Lower lobe of right lung (tissue), 2 donors: ENCODE measurements around the gene ZNF827. TPM values are rescaled to one million over a fixed set of nuclear protein-coding genes. Genes with fewer than 3 reads are reported as not detected.

ENCODE experiments used
- ATAC-seq, 2 donors: fragments of 200-7000 bp; cut with Tn5 transposase; one replicate each; pipeline ENCODE4 v1.9.1; 2020 to 2022; ENCODE audit warnings: mild to moderate bottlenecking in 2 of 2, moderate library complexity in 2 of 2
- DNase-seq: peaks from one replicate; pipeline ENCODE4 v3.0.0-alpha.2; 2020
- H3K27ac ChIP-seq: fragments of 200-600 bp; one replicate; pipeline ENCODE4 v1.8.0; 2022
- H3K27me3 ChIP-seq: fragments of 200-600 bp; one replicate; pipeline ENCODE4 v1.8.0; 2022; ENCODE audit warnings: low read depth
- H3K36me3 ChIP-seq: fragments of 200-600 bp; one replicate; pipeline ENCODE4 v1.8.0; 2022; ENCODE audit warnings: mild to moderate bottlenecking
- H3K4me1 ChIP-seq: fragments of 200-600 bp; one replicate; pipeline ENCODE4 v1.8.0; 2022
- H3K4me3 ChIP-seq: fragments of 200-600 bp; one replicate; pipeline ENCODE4 v1.8.0; 2022; ENCODE audit warnings: mild to moderate bottlenecking
- H3K9me3 ChIP-seq: fragments of 200-600 bp; one replicate; pipeline ENCODE4 v1.8.0; 2022
- CTCF ChIP-seq: fragments of 200-600 bp; IDR thresholded peaks from one replicate; pipeline ENCODE4 v1.8.0; 2022; ENCODE audit warnings: antibody characterized with exemption, mild to moderate bottlenecking
- intact Hi-C: fragments of 100-400 bp; cut with DNase I; formaldehyde crosslinking; loops from one replicate; pipeline ENCODE4 v1.11.0; 2022
- total RNA-seq: library from RNA; stranded (reverse); fragmentation: NEBNext Ultra II Directional; extraction: Animal tissue kit (Norgen Biotek cat#: 25700); gene quantifications from one replicate; pipeline ENCODE4 v1.2.1, GENCODE V29; 2021
- donor health status: DM: no; HTN: yes; CAD: no; lungs with severe emphysema.

The ZNF827 gene
- total RNA-seq, 1 donor from 2014 or later: 11.3 TPM

DNA sequence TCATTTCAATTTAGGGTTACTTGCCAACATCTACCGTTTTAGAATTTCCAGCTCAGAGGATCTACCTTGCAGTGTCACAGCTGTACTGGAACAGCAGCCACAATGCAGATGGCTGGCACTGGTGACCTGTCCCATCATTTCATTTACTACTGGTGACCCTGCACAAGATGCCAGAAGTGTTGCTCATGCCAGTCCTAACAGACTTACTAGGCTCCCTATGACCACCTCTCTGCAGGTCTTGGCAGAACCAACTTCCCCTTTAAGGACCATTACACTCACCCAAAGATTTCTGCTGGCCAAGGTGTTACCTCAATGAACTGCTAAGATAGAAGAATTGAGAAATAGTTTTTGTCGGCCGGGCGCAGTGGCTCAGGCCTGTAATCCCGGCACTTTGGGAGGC lies 151.8 kb downstream of the ZNF827 start:
- H3K36me3 ChIP-seq: no peaks in the 10 kb centered on the region
- H3K4me1 ChIP-seq: no peaks in the 10 kb centered on the region
- H3K9me3 ChIP-seq: no peaks in the 10 kb centered on the region
- DNase-seq: no peak
- no peak for TF ChIP-seq CTCF
- no peak for ATAC-seq
- no peak overlapping the region for H3K4me3 ChIP-seq
- H3K27me3 ChIP-seq: no peaks in the 10 kb centered on the region
- no peak overlapping the region for H3K27ac ChIP-seq
- intact Hi-C loops: no loop called here

GRCh38 chr4:145786261-145786660 lies 152.4 kb downstream of the ZNF827 start:
- DNase-seq (no peak), ATAC-seq (no peak)
- no peaks in the 10 kb centered on the region for H3K4me1 ChIP-seq
- no peaks in the 10 kb centered on the region for H3K36me3 ChIP-seq
- intact Hi-C loops: no loop called here
- H3K4me3 ChIP-seq: no peak overlapping the region
- H3K9me3 ChIP-seq: no peaks in the 10 kb centered on the region
- H3K27me3 ChIP-seq: no peaks in the 10 kb centered on the region
- H3K27ac ChIP-seq: no peak overlapping the region
- no peak for TF ChIP-seq CTCF

DNA sequence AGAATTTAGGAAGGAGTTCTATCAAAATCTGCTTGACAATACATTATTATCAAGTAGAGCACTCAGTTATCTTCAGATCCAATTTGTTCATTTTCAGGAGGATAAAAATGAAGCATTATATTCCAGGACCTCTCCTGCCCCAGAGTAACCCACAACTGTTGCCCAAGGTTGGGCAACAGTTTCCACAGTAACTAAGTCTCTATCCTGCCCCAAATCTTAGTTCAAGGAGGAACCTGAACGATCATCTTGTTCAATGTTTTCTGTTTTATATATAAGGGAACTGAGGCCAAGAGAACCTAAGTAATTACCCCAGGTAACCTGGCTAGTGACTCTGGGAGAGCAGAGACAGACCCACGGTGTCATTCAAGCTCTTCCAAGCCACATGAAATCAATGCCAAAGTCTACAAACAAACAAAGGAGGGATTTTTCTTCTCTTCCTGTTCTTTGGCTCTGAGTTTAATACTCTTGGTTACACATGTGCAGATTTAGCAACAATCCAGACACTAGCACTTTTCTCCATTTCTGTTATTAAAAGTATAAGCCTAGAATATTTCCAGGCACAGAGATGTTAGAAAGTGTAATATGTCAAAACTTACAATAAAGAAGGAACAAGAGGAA lies 153.1 kb downstream of the ZNF827 start:
- Histone ChIP-seq H3K4me3 (no peak overlapping the region), H3K36me3 (no peaks in the 10 kb centered on the region), H3K27ac (no peak overlapping the region), H3K27me3 (no peaks in the 10 kb centered on the region), H3K9me3 (no peaks in the 10 kb centered on the region), H3K4me1 (no peaks in the 10 kb centered on the region)
- TF ChIP-seq CTCF: no peak
- ATAC-seq (no peak), DNase-seq (no peak)
- intact Hi-C loops: no loop called here

GRCh38 chr4:145784036-145784435 lies 154.6 kb downstream of the ZNF827 start:
- intact Hi-C loops: no loop called here
- TF ChIP-seq CTCF: no peak
- Histone ChIP-seq H3K9me3 (no peaks in the 10 kb centered on the region), H3K36me3 (peaks cover 2% of the 10 kb centered on the region), H3K27ac (no peak overlapping the region), H3K4me1 (no peaks in the 10 kb centered on the region), H3K4me3 (no peak overlapping the region), H3K27me3 (no peaks in the 10 kb centered on the region)
- DNase-seq: no peak
- no peak for ATAC-seq

DNA sequence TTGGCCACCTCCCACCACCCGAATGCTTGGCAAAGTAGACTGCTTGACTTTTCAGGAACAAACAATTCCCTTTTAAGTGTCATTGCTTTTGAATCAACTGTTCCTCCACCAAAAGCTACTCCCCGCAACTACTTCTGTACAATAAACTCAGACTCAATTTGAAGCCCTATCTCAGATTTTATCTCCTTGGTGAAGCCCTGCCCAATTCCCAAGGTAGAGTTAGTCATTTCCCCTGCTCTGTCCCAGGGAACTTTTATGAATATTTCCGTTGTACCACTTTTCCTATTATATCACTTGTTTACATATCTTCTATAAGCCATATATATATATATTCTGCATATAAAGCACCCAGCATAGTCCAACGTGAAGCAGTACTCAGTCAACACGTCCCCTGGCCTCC lies 155.9 kb downstream of the ZNF827 start:
- intact Hi-C loops: no loop called here
- H3K27me3 ChIP-seq: no peaks in the 10 kb centered on the region
- no peak for TF ChIP-seq CTCF
- H3K27ac ChIP-seq: no peak overlapping the region
- no peak for ATAC-seq
- no peaks in the 10 kb centered on the region for H3K9me3 ChIP-seq
- H3K4me1 ChIP-seq: no peaks in the 10 kb centered on the region
- DNase-seq: no peak
- H3K4me3 ChIP-seq: no peak overlapping the region
- H3K36me3 ChIP-seq: peaks cover 4% of the 10 kb centered on the region
